MM.1S (cell line): ENCODE measurements around the gene PLA2G3.

Experiments
- CTCF ChIP-seq: fragments of 300-600 bp; sonication (generic); IDR thresholded peaks from 2 replicates; pipeline ENCODE4 v1.5.1; 2016; ENCODE audit warnings: antibody characterized with exemption, low read length, mixed read lengths
- EZH2 ChIP-seq: fragments of 300-600 bp; sonication (generic); optimal IDR thresholded peaks from 2 replicates; pipeline ENCODE3; 2017; ENCODE audit warnings: low read depth, mild to moderate bottlenecking, antibody characterized with exemption, low read length, mixed read lengths
- EZH2phosphoT487 ChIP-seq: fragments of 300-600 bp; sonication (generic); IDR thresholded peaks from 2 replicates; pipeline ENCODE4 v1.6.1; 2018; ENCODE audit warnings: antibody characterized with exemption, low read length

GRCh38 chr22:31126869-31127175 lies 13.5 kb downstream of the PLA2G3 start:
- TF ChIP-seq CTCF = no peak
- no peak for TF ChIP-seq EZH2
- TF ChIP-seq EZH2phosphoT487 = no peak
